Heart left ventricle (tissue), 16 donors: ENCODE results near the gene TASP1. TPM values are rescaled to one million over a fixed set of nuclear protein-coding genes. Genes with fewer than 3 reads are reported as not detected.
"Not testable (repeated sequence)": the region's sequence is repeated elsewhere in the genome, so short reads cannot be mapped to it uniquely, and the experiment has no call there.

Experiments
- ATAC-seq, 4 donors: fragments of 200-7000 bp; cut with Tn5 transposase; one replicate each; pipeline ENCODE4 v1.9.1; 2020 to 2022; ENCODE audit warnings: moderate library complexity in 4 of 4, mild to moderate bottlenecking in 3 of 4, moderate number of reproducible peaks in 1 of 4
- DNase-seq, 5 donors: peaks; one replicate each; pipeline ENCODE4 v3.0.0-alpha.2; 2020
- H3K27ac ChIP-seq, 12 donors: fragments of 200-600 bp; sonication (generic) in 4 of 12; one replicate each; pipeline versions ENCODE4 v1.5.0 to v1.8.0; 2016 to 2022; ENCODE audit warnings: mild to moderate bottlenecking in 2 of 12
- H3K27me3 ChIP-seq, 9 donors: fragments of 200-600 bp; sonication (generic) in 2 of 9; one replicate each; pipeline versions ENCODE4 v1.5.1 to v1.8.0; 2016 to 2022; ENCODE audit warnings: mild to moderate bottlenecking in 3 of 9
- H3K36me3 ChIP-seq, 9 donors: fragments of 200-600 bp; sonication (generic) in 2 of 9; one replicate each; pipeline versions ENCODE4 v1.5.0 to v1.8.0; 2018 to 2022; ENCODE audit warnings: mild to moderate bottlenecking in 2 of 9
- H3K4me1 ChIP-seq, 12 donors: fragments of 200-600 bp; sonication (generic) in 4 of 12; one replicate each; pipeline versions ENCODE4 v1.5.0 to v1.8.0; 2016 to 2022; ENCODE audit warnings: mild to moderate bottlenecking in 3 of 12
- H3K4me3 ChIP-seq, 12 donors: fragments of 200-600 bp; sonication (generic) in 4 of 12; one replicate each; pipeline versions ENCODE4 v1.5.0 to v1.8.0; 2017 to 2022; ENCODE audit warnings: mild to moderate bottlenecking in 9 of 12, moderate library complexity in 4 of 12
- H3K9me3 ChIP-seq, 12 donors: fragments of 200-600 bp; sonication (generic) in 4 of 12; one replicate each; pipeline versions ENCODE4 v1.5.0 to v1.8.0; 2016 to 2022; ENCODE audit warnings: mild to moderate bottlenecking in 1 of 12
- POLR2A ChIP-seq, 2 donors: fragments of 450-650 bp; IDR thresholded peaks; one replicate each; pipeline ENCODE4 v1.6.1; 2017; ENCODE audit warnings: antibody characterized with exemption in 2 of 2, mild to moderate bottlenecking in 2 of 2, moderate library complexity in 2 of 2
- WGBS, 4 donors: extraction: QIAGEN DNeasy Blood & Tissue Kit in 2 of 4; methylation state at CpG; one replicate each; pipeline versions ENCODE4 v1.1.5 to v1.1.7; 2013 to 2018; 5-methylcytosine and 5-hydroxymethylcytosine counted together
- intact Hi-C, 10 donors: fragments of 100-400 bp; cut with DNase I; formaldehyde crosslinking; loops; one replicate each; pipeline versions ENCODE4 v1.11.1 to v1.14.2; 2022
- polyA plus RNA-seq, 2 donors: library from polyadenylated mRNA; stranded (reverse); fragments of 200-250 nt; gene quantifications; one replicate each; pipeline ENCODE4 v1.2.3, GENCODE V29; 2013
- total RNA-seq, 9 donors: library from RNA; depleted of rRNA in 2 of 9; stranded (reverse); fragments of >200 nt in 2 of 9; fragmentation: NEBNext Ultra II Directional in 3 of 9; extraction: Animal tissue kit (Norgen Biotek cat#: 25700) in 3 of 9; gene quantifications; one replicate each; pipeline versions ENCODE4 v1.1.0 to v1.2.4, GENCODE V29; 2016 to 2023
- TF ChIP-seq, protein P1 (sequence below), 12 donors: fragments of 200-600 bp; sonication (generic) in 4 of 12; IDR thresholded peaks; one replicate each; pipeline versions ENCODE4 v1.5.0 to v1.8.0; 2018 to 2022; ENCODE audit warnings: antibody characterized with exemption in 12 of 12, mild to moderate bottlenecking in 5 of 12
- donor health status: ischemic (EF 13 %, LVEDD 7.1; RV severe dilation, severe dysfunction).
- donor health status: healthy with polysubstance abuse.
- donor health status: DM: no; HTN: yes; CAD: no.
- donor health status: DM: no; HTN: no; CAD: no.
- donor health status: ischemic (EF 25% LVEDD 6.9; RV normal size, moderate dysfunction).
- donor health status: ischemic (EF 25% LVEDD 5.7; RV mildly dilated, moderate dysfunction).
- donor health status: healthy.
- donor health status: DM: yes; HTN: yes; CAD: no.
- donor health status: ischemic (EF 35%, LVEDD 5.7; RV mildly dilated, moderate dysfunction).
- donor health status: nonischemic (EF 11% LVEDD 7.7; RV severe dilation, severe dysfunction).
- donor health status: DM: yes; HTN: yes; CAD: no.
- donor health status: PGD.
- donor health status: ischemic (EF 29% LVEDD 5.4; RV normal size, mild dysfunction).
- donor health status: nonischemic (EF 23%, LVEDD 6.1; RV moderate dilation, normal function).

The TASP1 gene
- total and polyA plus RNA-seq, 11 donors, result 1.6 to 8.6 (median 5.3) TPM

DNA sequence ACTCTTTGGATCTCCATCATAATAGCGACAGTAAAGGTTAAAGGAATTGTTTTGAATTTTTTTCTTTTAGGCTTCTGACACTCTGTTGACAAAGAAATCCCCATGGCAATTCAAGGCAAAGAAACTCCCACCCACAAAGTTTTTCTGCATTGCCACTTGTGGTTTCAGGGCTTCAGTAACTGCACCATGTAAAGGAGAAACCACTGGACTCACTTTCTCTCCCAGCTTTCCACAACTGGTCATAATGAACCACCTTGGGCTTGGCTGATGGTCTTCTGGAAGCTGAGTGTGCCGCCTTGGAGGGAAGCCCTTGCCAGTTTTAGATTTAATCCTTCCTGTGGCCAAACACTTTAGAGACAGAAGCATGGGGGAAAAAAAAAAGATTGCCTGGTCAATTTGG is 254.6 kb downstream of the TASP1 start:
- 97 to 100% (median 98%) methylated on average over 2 of the region's 2 CpGs for WGBS, 4 donors
- H3K27me3 ChIP-seq, result no peaks in the 10 kb centered on the region
- H3K4me1 ChIP-seq, result no peaks in the 10 kb centered on the region
- H3K4me3 ChIP-seq, result no peak overlapping the region
- no peak for ATAC-seq
- H3K9me3 ChIP-seq, result peaks cover 0 to 32% (median 6%) of the 10 kb centered on the region in 12 donors
- TF ChIP-seq POLR2A (IDR thresholded peaks at IDR 0.05), result no peak
- TF ChIP-seq, protein P1, sequence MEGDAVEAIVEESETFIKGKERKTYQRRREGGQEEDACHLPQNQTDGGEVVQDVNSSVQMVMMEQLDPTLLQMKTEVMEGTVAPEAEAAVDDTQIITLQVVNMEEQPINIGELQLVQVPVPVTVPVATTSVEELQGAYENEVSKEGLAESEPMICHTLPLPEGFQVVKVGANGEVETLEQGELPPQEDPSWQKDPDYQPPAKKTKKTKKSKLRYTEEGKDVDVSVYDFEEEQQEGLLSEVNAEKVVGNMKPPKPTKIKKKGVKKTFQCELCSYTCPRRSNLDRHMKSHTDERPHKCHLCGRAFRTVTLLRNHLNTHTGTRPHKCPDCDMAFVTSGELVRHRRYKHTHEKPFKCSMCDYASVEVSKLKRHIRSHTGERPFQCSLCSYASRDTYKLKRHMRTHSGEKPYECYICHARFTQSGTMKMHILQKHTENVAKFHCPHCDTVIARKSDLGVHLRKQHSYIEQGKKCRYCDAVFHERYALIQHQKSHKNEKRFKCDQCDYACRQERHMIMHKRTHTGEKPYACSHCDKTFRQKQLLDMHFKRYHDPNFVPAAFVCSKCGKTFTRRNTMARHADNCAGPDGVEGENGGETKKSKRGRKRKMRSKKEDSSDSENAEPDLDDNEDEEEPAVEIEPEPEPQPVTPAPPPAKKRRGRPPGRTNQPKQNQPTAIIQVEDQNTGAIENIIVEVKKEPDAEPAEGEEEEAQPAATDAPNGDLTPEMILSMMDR (IDR thresholded peaks at IDR 0.05), result no peak
- no peak overlapping the region for H3K27ac ChIP-seq
- intact Hi-C loops, result no loop called here
- no peak for DNase-seq
- H3K36me3 ChIP-seq, result peaks cover 0 to 15% (median 1%) of the 10 kb centered on the region in 9 donors

DNA sequence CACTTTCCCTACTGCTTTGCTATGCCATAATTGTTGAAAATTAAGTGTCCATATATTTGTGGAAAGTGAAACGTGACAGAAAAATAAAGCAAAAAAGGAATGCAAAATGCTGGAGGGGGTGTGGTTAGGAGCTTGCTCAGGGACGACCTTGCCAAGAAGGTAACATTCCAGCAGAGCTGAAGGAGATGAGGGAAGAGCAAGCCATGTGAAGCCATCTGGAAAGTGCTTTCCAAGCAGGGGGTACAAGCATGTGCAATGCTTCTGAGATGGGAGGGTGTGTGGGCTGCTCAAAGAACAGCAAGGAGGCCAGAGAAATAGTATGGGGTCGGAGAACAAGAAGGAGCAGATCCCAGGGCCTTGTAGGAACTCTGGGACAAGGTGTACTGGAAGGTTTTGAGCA is 255.9 kb downstream of the TASP1 start:
- peaks cover 0 to 7% (median 0%) of the 10 kb centered on the region in 9 donors for H3K36me3 ChIP-seq

DNA sequence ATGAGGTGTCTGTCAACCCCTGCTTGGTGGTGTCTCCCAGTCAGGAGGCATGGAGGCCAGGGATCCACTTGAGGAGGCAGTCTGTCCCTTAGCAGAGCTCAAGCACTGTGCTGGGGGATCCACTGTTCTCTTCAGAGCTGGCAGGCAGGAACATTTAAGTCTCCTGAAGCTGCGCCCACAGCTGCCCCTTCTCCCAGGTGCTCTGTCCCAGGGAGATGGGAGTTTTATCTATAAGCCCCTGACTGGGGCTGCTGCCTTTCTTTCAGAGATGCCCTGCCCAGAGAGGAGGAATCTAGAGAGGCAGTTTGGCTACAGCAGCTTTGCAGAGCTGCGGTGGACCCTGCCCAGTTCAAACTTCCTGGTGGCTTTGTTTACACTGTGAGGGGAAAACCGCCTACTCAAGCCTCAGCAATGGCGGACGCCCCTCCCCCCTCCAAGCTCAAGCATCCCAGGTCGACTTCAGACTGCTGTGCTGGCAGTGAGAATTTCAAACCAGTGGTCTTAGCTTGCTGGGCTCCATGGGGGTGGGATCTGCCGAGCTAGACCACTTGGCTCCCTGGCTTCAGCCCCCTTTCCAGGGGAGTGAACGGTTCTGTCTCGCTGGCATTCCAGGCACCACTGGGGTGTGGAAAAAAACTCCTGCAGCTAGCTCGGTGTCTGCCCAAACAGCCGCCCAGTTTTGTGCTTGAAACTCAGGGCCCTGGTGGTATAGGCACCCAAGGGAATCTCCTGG is 258.1 kb downstream of the TASP1 start:
- ATAC-seq, DNase-seq, H3K36me3 ChIP-seq, H3K4me3 ChIP-seq, intact Hi-C loops, H3K4me1 ChIP-seq, H3K27me3 ChIP-seq, H3K27ac ChIP-seq: not testable (repeated sequence)
- peaks cover 0 to 59% (median 18%) of the 10 kb centered on the region in 12 donors for H3K9me3 ChIP-seq
- WGBS, 4 donors, result 92 to 97% (median 93%) methylated on average over 5 to 11 of the region's 11 CpGs

More for the DNA sequence above, 255.9 kb downstream of the TASP1 start:
- no peak for DNase-seq
- ATAC-seq, result no peak
- Histone ChIP-seq H3K4me3 (no peak overlapping the region), H3K27ac (no peak overlapping the region), H3K27me3 (no peaks in the 10 kb centered on the region), H3K9me3 (peaks cover 0 to 45% (median 8%) of the 10 kb centered on the region in 12 donors), H3K4me1 (no peaks in the 10 kb centered on the region)
- 80 to 86% (median 85%) methylated on average over 3 of the region's 3 CpGs for WGBS, 4 donors
- intact Hi-C loops, result no loop called here
- TF ChIP-seq POLR2A (IDR thresholded peaks at IDR 0.05), result no peak
- TF ChIP-seq, protein P1 (IDR thresholded peaks at IDR 0.05), result no peak

DNA sequence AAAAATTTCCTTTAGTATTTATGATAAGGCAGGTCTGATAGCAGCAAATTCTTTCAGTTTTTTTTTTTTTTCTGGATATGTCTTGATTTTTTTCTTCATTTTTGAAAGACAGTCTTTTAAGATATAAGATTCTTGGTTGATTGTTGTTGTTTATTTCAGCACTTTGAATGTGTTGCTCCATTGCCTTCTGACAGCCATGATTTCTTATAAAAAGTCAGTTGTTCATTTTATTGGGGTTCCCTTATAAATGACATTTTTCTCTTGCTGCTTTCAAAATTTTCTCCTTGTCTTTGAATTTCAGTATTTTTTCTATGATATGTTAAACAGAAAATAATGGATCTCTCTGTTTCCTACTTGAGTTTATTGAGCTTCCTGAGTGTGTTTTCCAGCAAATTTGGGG is 265.3 kb downstream of the TASP1 start:
- no peak overlapping the region for H3K27ac ChIP-seq
- ATAC-seq (no peak), DNase-seq (no peak)
- no peak overlapping the region for H3K4me3 ChIP-seq
- intact Hi-C loops, result no loop called here
- H3K27me3 ChIP-seq, result no peaks in the 10 kb centered on the region
- H3K4me1 ChIP-seq, result no peaks in the 10 kb centered on the region
- H3K36me3 ChIP-seq, result no peaks in the 10 kb centered on the region
- no peak for TF ChIP-seq POLR2A (IDR thresholded peaks at IDR 0.05)
- TF ChIP-seq, protein P1 (IDR thresholded peaks at IDR 0.05), result no peak
- H3K9me3 ChIP-seq, result peaks cover 0 to 51% (median 22%) of the 10 kb centered on the region in 12 donors
